HL-60/S4 (cell line): ENCODE data around the gene ITIH5.

ENCODE experiments used
- in situ Hi-C: fragments of 300-500 bp; cut with MboI; formaldehyde crosslinking; loops from 2 replicates; pipeline ENCODE4 v1.14.3; 2022; ENCODE audit warnings: low sequenced_read_pairs

Gene ITIH5

DNA sequence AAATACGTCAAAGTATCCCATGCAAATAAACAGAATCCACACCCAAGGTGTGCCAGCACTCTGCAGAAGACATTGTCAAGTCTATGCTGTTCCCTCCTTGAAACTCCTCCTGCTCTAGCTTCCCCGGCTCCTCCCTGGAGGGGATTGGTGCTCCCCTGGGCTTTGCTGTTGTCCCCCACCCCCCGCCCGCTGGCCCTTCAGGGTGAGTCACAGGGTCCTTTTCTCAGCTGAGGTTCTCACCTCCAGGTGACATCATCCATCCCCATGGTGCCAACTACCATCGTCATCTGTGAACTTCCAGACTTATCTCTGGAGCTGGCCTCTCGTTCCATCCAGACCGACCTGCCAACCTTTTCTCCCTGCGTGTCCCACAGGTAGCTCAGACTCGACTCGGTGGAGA is 77.0 kb downstream of the ITIH5 start:
- in situ Hi-C loops, result no loop called here

DNA sequence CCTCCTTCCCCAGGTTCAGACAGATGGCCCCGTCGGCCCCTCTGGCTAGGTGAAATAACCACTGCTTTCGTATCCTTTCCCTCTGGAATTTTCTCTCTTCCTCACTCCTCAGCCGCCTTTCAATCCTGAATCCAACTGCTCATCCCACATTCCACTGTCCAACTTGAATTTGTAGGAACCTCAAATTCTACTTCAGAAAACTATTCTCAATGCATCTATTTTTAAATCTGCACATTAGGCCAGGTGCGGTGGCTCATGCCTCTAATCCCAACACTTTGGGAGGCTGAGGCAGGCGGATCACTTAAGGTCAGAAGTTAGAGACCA is 78.9 kb downstream of the ITIH5 start:
- in situ Hi-C loops, result no loop called here

DNA sequence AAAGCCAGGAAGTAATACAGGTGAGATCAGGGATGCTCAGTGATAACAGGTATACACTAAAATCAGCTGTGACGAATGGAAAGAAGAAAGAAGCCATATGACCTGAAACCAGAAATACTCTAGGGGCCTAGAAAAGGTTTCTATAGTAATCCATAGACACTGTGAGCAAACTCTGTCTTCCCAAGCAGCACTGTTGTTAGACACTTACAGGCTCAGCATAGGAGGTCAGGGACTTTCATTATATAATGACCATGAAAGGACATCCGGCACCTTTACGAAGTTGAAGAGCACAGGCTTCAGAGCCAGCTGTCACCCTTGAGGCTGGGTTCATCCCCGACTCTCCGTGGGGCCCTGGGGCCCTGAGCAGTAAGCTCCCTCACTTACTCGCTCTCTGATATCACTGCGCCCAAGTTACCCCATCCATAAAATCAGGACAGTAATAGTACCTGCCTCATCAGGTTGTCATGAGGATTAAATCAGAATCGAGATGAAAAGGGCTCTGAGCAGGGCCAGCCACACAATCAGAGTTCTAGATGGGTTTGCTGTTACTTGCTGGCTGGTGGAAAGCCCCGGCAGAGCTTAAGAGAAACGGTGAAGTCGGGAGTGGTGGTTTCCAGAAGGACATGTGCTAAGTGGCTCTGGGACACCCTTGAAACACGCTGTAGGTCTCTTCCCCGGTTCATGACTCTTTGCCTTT is 79.5 kb downstream of the ITIH5 start:
- in situ Hi-C loops, result no loop called here

DNA sequence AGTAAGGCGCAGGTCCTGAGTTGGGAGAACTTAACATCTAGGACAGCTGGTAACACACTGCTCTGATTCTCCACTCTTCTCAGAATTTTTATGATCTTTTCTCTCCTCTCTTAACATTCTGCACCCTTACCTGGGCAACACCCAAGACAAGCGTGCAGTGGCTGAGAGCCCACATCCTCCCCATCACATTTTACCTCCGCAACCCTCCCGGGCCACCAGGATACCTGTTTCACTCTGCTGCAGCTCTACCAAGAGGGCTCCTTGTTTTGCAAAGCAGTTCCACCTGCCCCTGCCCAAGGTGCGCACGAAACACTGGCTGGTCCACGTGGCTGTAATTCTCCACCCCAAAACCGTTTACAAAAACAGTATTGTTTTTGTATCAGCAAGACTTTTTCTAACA is 81.5 kb downstream of the ITIH5 start:
- in situ Hi-C loops, result no loop called here

DNA sequence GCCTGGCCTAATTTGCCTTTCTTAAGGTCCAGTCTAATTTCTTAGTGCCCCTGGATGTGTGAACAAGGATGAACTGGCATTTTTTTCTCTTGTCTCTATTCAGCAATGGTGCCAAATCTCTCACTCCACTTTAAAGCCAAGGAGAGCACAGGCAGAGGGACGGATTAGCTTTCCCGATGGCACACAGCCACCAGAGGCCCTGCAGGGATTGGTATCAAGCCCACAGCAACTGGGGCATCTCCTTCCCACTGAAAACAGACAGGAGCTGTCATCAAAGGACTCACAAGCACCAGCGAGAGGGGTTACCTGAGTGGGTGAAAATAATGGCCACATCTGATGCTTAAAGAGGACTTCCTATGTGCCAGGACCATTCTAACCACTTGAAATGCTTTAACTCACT is 83.1 kb downstream of the ITIH5 start:
- in situ Hi-C loops, result no loop called here

DNA sequence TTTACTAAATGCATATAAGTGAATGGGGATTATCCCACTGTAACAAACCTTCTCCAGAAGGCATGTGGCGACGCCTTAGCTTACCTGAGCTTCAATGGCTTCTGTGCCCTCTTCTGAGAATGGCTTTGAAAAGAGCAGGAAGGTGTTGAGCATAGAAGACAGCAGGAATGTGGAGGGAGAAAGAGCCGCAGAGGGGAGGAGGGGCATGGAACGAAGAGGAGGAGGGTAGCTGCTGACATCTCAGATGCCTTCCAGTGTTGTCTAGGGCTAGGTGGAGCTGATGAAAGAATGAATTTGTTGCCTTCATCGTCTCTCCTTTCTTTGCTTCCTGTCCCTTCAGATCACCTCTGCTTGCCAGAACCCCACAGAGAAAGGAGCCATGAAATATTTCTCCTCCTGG is 86.2 kb downstream of the ITIH5 start:
- in situ Hi-C loops, result no loop called here

DNA sequence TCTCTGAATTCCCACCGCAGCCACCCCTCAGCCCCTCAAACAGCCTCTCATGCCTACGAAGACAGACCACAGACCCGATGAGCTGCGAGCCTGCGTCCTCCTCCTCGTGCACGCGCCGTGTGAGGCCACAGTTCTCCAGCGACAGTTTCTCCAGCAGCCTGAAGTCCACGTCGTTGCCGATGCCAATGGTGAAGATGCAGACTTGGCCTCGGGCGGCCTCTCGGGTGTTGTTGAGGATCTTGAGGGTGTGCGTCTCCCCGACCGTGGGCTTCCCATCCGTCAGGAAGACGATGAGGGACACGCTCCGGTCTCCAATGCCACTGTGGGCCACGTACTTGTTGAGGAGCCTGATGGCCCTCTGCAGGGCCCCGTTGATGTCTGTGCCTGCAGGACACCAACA is 87.1 kb downstream of the ITIH5 start:
- in situ Hi-C loops, result no loop called here

DNA sequence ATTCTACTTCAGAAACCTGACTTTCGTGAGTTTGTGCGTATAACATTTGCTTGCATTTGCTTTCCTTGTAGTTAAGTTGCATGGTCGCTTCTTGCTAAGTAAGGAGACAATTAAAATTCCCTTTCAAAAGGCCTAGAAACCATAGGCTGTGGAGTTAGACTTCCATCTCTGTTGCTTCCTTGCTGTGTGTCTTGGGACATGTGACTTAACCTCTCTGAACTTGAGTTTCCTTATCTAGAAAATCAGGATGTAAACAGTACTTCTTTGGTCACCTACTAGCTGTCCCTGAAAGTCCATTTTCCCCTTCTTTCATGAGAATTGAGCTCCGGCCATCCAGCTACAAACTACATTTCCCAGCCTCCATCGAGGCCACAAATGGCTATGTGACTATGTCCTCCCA is 89.2 kb downstream of the ITIH5 start:
- in situ Hi-C loops, result no loop called here

DNA sequence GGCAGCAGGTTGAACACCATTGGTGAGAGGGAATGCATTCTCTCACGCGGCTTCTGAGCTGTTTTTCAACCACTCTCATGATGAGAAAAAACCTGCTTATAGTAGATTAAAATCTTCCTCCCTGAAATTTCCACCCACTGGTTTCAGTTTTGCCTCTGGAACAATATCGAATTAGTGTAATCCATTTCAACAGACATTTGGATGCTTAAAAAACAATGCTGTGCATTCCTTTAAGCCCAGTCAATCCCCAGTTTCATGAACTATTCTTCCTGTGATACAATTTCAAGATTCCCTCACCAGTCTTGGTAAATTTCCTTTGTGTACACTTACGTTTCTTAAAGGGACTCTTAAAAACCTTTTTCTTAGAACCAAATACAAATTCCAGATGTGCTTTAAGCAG is 89.6 kb downstream of the ITIH5 start:
- in situ Hi-C loops, result no loop called here

DNA sequence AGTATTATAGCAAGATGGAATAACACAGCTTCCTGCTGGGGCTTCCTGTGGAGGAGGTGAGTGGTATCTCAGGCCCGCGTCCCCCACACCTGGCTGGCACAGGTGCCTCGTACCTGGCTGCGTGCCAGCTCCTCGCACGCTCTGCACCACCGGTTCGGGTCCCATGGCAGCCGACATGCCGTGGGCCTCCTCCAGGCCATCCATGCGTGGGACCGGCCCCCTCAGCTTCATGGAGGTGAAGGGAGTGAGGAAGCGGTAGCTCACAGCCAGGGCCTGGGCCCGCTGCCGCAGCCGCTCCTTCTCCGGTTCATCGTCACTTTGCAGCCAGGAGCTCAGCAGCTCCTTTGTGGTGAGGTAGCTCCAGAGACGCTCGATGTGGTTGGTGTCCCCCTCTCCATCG is 90.4 kb downstream of the ITIH5 start:
- in situ Hi-C loops, result no loop called here

DNA sequence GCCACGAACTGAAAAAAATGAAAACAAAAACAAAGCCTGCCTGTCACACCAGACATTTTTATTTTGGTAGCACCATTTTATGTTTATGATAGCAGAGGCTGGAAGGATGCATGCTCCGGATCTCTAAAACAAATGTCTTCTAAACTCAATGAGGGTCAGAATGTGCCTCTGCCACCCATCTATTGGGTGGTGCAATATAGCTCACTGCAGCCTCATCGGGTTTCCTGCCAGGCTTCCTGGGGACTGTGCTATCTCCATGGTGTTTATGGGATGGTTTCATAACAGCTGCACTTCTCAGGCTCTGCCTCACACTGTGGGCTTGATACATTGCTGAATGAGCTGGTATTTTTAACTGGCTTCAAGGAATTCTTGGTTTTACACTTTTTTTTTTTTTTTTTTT is 94.4 kb downstream of the ITIH5 start:
- in situ Hi-C loops, result no loop called here

DNA sequence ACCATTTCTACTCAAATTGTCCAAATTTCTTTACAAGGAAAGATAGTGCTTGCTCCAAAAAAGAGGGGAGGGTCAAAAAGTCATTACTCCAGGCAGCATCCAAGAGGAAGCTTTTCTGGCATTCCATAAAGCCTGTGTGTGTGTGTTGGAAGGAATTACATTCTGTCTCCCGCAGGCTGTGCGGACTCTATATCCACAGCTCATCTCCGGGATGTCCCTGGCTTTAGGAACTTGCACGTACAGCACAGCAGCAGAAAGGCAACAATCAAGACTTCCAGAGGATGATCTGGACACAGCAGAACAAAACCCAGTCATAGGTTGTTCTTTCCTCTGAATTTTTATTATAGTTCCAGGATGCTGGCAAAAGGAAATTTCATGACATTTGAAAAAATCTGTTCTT is 94.8 kb downstream of the ITIH5 start:
- in situ Hi-C loops, result no loop called here

DNA sequence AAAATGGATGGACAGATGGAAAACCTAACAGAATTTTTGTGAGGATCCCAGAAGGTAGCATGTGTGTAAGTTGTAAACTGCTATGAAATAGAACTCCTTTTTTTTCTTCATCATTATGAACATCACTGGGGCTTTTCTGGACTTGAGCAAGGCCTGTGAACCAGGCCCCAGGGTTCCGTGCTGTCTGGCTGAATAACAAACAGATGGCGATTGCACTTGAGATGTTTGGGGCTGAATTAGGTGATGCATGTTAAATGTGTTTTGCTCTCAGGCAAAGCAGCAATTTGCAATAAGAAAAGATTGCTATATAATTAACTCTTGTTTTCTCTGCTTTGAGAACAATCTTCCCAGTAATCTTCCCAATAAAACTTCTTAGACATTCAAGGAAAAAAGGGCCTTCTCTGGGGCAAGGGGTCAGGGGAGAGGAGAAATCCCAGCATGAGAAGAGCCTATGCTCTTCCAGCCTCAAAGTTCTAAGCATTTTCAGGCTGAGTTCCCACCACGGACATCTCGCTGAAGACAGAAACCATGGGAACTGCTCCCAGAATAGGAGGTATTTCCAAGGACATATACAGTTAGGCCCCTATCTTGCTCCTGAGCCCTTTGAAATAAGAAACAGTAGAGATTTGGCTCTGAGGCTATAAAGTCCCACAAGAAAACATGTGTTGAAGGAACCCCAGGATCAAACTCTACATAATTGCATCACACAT is 98.7 kb downstream of the ITIH5 start:
- in situ Hi-C loops, result no loop called here

DNA sequence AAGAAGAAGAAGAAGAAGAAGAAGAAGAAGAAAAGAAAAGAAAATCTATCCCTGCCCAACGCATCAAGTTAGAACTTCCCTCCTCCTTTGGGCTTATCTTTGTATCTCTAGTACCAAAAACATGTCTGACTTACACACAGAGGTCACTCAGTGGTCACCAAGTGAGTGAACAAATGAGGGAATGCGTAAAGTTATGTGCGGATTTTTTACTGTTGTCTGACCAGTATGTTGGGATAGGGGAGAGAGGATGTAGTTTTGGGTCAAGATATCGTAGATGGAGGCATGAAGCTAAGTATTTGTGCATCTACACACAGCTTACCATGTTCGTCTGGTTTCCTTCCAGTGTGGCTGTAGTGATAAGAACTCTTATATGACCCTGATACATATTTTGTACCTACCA is 99.9 kb downstream of the ITIH5 start:
- in situ Hi-C loops, result no loop called here

DNA sequence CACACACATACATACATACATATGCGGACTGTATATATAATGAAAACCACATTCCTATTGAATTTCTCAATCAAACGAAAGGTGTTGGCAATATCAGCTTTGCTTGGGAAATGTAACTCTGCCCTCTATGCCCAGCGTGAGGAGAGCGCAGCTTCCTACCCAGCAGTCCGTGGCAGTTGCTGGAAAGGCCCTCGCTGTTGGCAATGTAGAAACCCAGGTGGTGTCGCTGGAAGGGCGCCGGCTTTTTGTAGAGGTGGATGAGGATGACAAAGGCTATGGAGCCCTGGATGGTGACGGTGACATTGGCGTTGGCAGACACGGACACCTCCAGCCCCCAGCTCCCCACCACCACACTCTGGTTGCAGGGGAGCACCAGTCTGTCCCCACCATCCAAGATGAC is 100.9 kb downstream of the ITIH5 start:
- in situ Hi-C loops, result no loop called here

DNA sequence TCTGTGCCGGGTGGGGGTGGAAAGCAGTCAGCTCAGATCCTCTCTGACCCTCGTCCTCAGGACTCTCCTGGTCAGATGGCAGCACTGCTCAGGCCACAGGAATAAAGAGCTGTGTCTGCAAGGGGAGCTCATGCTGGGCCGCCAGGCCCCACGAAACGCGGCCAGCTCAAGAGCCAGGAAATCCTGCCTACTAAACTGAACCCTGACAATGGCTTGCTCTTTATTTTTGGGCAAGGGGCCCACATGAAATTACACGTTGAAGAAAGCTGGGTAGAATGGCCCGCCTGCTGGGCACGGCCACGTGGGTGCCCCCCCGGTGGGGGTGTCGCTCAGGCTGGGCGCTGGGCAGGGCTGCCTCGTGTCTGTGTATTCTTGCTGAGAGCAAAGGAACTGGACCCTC is 103.0 kb downstream of the ITIH5 start:
- in situ Hi-C loops, result no loop called here

DNA sequence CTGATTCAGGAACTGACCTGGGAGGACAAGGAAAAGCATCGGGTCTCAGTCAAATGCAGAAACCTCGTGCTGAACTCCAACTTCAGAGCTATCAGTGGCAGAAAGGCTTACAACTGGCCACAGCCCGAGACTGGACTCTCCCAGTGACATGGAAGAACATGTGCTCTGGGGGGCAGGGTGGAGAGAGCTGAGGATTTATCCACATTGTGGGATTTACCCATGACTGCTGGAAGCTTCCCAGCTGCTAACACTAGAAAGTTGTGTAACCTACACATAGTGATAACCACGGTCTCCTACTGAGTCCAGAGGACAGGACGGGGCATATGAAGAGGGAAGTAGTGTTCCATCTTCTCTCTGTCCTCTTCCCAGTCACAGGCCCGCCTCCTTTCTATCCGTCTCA is 103.4 kb downstream of the ITIH5 start:
- in situ Hi-C loops, result no loop called here

DNA sequence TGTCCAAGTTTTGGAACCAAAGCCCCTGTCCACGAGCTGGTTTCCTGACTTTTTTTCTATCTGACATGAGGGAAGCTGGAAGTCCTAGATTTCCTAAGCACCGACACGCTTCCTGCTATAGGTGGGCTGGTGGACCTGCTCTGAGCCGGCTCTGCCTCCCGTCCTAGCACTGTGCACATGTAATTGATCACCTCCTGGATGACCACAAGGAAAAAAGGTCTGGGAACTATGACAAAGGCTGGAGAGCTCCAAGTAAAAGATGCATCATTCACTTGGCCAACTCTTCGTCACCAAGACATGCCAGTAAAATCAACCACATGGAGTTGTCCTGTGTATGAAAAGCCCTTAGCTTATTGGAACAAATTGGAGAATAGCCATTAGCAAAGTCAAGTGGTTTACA is 104.8 kb downstream of the ITIH5 start:
- in situ Hi-C loops, result no loop called here

DNA sequence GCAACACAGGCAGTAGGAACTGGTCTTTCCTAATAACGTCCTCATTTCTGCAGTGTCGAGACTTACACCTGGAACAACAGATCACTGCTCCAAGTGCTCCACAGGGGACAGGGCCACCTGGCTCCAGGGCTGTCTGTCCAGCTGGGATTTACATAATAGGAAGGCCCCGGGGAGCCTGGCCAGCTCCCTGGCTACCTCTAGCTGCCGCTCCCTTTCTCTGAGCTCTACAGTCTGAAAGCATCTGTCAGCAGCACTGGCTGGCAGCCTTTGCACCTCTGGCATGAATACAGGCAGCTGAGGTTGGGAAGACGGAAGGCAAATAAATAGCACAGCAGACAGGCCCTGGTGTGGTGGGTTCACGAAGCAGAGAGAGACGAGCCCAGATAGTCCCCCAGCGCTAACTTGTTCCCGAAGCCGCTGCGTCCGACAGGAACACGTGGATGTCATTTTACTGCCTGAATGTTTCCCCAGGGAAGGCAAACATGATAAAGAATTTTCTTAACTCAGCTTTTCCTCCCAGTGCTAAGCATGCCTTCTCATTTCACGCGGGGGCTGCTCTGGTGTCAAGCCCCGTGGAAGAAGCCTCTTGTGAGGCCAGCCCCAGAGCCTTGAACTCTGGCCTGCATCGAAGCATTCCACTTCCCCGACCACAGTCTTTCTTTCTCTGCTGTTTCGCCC is 105.4 kb downstream of the ITIH5 start:
- in situ Hi-C loops, result no loop called here

DNA sequence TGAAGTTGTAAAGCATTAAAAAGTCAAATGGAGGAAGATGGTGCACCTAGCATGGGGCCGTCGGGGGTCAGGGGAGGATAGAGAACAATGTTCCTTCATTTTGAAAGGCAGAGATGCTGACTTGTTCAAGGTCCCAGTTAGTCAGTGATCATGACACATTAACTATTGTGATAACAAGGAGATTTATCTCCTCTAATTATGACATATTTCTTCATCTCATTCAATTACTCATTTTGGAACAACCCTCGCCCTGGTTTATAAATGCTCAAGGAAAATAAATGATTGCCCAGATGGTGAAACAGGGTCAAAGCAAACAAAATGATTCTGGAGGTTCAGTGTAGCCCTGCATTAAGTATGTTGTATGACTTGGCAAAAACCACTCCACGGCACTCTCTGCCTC is 106.2 kb downstream of the ITIH5 start:
- in situ Hi-C loops, result no loop called here

DNA sequence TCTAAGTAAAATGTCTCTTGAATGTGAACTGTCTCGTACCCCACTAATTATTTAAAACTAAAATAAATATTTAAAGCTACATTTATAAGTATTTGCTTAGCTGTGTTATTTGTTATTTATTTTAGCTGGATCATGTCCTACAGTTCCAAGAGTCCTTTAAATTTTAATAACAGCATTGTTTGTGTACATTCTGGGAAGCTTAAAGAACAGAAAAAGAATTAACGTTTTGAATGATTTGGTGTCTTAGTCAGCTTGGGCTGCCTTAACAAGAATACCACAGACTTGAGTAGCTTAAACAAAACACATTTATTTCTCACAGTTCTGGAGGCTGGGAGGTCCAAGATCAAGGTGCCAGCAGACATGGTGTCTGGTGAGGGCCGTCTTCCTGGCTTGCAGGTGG is 107.4 kb downstream of the ITIH5 start:
- in situ Hi-C loops, result no loop called here

DNA sequence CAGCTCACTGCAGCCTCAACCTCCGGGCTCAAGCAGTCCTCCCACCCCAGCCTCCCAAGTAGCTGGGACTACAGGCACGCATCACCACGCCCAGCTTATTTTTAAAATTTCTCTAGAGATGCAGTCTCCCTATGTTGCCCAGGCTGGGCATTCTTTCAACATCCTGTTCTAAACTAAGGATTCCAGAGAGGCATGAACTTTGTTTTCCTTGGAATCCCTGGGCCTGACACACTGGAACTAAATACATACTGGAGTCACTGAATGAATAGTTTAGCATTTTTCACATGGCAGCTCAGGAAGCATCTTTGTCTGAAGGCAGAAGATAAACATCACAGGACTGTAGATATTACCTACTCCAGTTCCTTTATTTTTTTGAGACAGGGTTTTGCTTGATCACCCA is 108.7 kb downstream of the ITIH5 start:
- in situ Hi-C loops, result no loop called here

DNA sequence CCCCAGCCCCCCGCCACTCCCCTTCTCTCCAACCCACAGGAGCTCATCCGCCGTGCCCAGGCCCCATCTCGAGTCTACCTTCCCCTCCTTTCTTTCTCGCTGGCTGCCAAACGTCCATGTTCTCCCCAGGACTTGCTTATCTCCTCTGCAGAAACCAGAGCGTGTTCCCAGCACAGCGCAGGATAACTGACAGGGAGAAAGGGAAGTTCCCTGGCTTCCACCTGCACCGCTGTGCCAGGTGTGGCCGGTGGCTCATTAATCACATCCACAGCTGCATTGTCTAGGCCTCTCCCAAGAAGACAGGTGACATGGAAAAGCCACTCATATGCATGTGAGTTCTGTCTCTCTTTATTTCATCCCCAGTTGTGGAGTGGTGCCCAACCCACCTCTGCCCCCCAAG is 113.2 kb downstream of the ITIH5 start:
- in situ Hi-C loops, result no loop called here
